Astrocyte (in vitro differentiated cells and primary cell): Measurements from ENCODE around the gene PTPRN2. TPM values are rescaled to one million over a fixed set of nuclear protein-coding genes. Genes with fewer than 3 reads are reported as not detected.

Experiments used
- DNase-seq: peaks from one replicate; pipeline ENCODE4 v3.0.0-alpha.2; 2010; ENCODE audit warnings: low read depth
- FAIRE-seq: peaks from 2 replicates; lab custom pipeline; 2011; peaks lifted over from hg19 to GRCh38; lab: Jason Lieb, UNC
- H2AFZ ChIP-seq: 2 replicates; pipeline ENCODE4 v1.6.0; 2012; ENCODE audit warnings: low read depth, low read length, inconsistent platforms
- H3K27ac ChIP-seq: 2 replicates; pipeline ENCODE4 v1.5.1; 2011; ENCODE audit warnings: low read depth, low read length, inconsistent platforms
- H3K27me3 ChIP-seq: 2 replicates; pipeline ENCODE4 v1.6.0; 2011; ENCODE audit warnings: low read length, inconsistent platforms; ENCODE audit not compliant: insufficient read depth
- H3K36me3 ChIP-seq: 2 replicates; pipeline ENCODE4 v1.5.1; 2011; ENCODE audit warnings: low read length, inconsistent platforms; ENCODE audit not compliant: insufficient read depth
- H3K4me1 ChIP-seq: 2 replicates; pipeline ENCODE4 v1.5.1; 2011; ENCODE audit warnings: low read length, inconsistent platforms; ENCODE audit not compliant: insufficient read depth
- H3K4me2 ChIP-seq: 2 replicates; pipeline ENCODE4 v1.6.0; 2012; ENCODE audit warnings: low read length, inconsistent platforms
- H3K4me3 ChIP-seq: 2 replicates; pipeline ENCODE4 v1.5.1; 2011; ENCODE audit warnings: low read depth, mild to moderate bottlenecking, low read length, inconsistent platforms; ENCODE audit not compliant: insufficient read depth
- H3K79me2 ChIP-seq: 2 replicates; pipeline ENCODE4 v1.6.0; 2012; ENCODE audit warnings: mild to moderate bottlenecking, low read length, inconsistent platforms; ENCODE audit not compliant: insufficient read depth
- H3K9ac ChIP-seq: 2 replicates; pipeline ENCODE4 v1.6.0; 2012; ENCODE audit warnings: mild to moderate bottlenecking, low read length, inconsistent platforms
- H3K9me3 ChIP-seq: 2 replicates; pipeline ENCODE4 v1.5.1; 2012; ENCODE audit warnings: low read depth, mild to moderate bottlenecking, low read length, inconsistent platforms; ENCODE audit not compliant: insufficient read depth
- H4K20me1 ChIP-seq: 2 replicates; pipeline ENCODE4 v1.6.0; 2012; ENCODE audit warnings: low read length, inconsistent platforms; ENCODE audit not compliant: insufficient read depth
- H3K27ac Mint-ChIP-seq: one replicate; pipeline ENCODE4 v1.8.0; 2021; ENCODE audit warnings: mild to moderate bottlenecking, mixed read lengths; ENCODE audit not compliant: unreplicated experiment
- H3K27me3 Mint-ChIP-seq: one replicate; pipeline ENCODE4 v1.8.0; 2021; ENCODE audit warnings: low read depth, mixed read lengths; ENCODE audit not compliant: unreplicated experiment
- H3K36me3 Mint-ChIP-seq: one replicate; pipeline ENCODE4 v1.8.0; 2021; ENCODE audit warnings: low read depth, mixed read lengths; ENCODE audit not compliant: unreplicated experiment
- H3K4me1 Mint-ChIP-seq: one replicate; pipeline ENCODE4 v1.8.0; 2021; ENCODE audit warnings: low read depth, mixed read lengths; ENCODE audit not compliant: unreplicated experiment
- H3K4me3 Mint-ChIP-seq: one replicate; pipeline ENCODE4 v1.8.0; 2021; ENCODE audit warnings: mild to moderate bottlenecking, moderate library complexity, mixed read lengths; ENCODE audit not compliant: unreplicated experiment
- H3K9me3 Mint-ChIP-seq: one replicate; pipeline ENCODE4 v1.8.0; 2021; ENCODE audit warnings: mild to moderate bottlenecking, mixed read lengths; ENCODE audit not compliant: unreplicated experiment
- EZH2 ChIP-seq: IDR thresholded peaks from 2 replicates; pipeline ENCODE4 v1.6.1; 2012; ENCODE audit warnings: mild to moderate bottlenecking, low read length, inconsistent platforms; ENCODE audit not compliant: insufficient read depth
- total RNA-seq: library from RNA; stranded (reverse); gene quantifications from 2 replicates; pipeline ENCODE4 v1.2.1, GENCODE V29; 2021
- TF ChIP-seq, protein P1 (sequence below): IDR thresholded peaks from 2 replicates; pipeline ENCODE4 v1.5.1; 2011; ENCODE audit warnings: low read depth, mild to moderate bottlenecking, inconsistent platforms, low read length, moderate library complexity; ENCODE audit not compliant: insufficient read depth

The PTPRN2 gene
- total RNA-seq, 1 donor from 2014 or later: 0.09 TPM

DNA sequence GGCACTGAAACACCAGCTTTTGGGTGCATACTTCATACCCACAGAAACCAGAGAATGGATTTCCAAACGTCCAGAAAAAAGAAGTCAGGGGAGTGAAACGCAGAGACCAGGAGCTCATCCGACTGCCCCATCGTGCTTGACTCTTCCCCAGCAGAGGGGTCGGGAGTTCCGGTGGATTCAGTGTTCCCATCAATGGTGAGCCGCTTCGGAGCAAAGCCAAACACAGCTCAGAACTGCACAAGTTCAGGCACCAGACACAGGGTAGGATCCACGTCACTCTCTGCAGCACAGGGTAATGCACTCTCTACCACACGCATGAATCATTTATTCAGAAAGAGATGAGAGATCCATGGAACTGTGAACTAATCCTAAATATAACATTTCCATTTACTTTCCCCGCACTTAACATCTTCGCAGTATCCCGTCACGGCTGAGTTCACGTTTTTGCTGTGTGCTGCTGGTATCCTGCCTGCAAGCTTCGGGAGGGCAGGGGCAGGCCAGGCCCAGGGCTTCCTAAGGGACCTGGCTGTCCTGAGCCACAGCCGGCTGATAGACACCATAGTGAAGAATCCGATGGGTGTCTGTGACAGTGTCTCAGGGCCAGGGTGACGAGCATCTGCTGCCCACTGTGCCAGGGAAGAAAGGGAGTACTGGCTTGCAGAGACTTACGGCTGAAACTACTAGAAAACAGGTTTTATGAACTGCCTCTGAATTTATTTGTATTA lies 545.3 kb downstream of the PTPRN2 start:
- no peaks in the 10 kb centered on the region for H4K20me1 ChIP-seq
- FAIRE-seq (no peak), DNase-seq (no peak)
- H3K4me1 Mint-ChIP-seq: no peaks in the 10 kb centered on the region
- TF ChIP-seq, protein P1, sequence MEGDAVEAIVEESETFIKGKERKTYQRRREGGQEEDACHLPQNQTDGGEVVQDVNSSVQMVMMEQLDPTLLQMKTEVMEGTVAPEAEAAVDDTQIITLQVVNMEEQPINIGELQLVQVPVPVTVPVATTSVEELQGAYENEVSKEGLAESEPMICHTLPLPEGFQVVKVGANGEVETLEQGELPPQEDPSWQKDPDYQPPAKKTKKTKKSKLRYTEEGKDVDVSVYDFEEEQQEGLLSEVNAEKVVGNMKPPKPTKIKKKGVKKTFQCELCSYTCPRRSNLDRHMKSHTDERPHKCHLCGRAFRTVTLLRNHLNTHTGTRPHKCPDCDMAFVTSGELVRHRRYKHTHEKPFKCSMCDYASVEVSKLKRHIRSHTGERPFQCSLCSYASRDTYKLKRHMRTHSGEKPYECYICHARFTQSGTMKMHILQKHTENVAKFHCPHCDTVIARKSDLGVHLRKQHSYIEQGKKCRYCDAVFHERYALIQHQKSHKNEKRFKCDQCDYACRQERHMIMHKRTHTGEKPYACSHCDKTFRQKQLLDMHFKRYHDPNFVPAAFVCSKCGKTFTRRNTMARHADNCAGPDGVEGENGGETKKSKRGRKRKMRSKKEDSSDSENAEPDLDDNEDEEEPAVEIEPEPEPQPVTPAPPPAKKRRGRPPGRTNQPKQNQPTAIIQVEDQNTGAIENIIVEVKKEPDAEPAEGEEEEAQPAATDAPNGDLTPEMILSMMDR: no peak
- TF ChIP-seq EZH2: no peak
- no peak overlapping the region for H3K27ac Mint-ChIP-seq
- no peak overlapping the region for H3K4me3 ChIP-seq
- no peak overlapping the region for H2AFZ ChIP-seq
- H3K36me3 Mint-ChIP-seq: no peaks in the 10 kb centered on the region
- no peaks in the 10 kb centered on the region for H3K36me3 ChIP-seq
- H3K4me2 ChIP-seq: no peak overlapping the region
- no peaks in the 10 kb centered on the region for H3K79me2 ChIP-seq
- no peak overlapping the region for H3K27ac ChIP-seq
- peaks cover 10% of the 10 kb centered on the region for H3K9me3 ChIP-seq
- H3K4me1 ChIP-seq: no peaks in the 10 kb centered on the region
- H3K9me3 Mint-ChIP-seq: peaks cover 14% of the 10 kb centered on the region
- no peak overlapping the region for H3K4me3 Mint-ChIP-seq
- H3K27me3 Mint-ChIP-seq: no peaks in the 10 kb centered on the region
- H3K27me3 ChIP-seq: no peaks in the 10 kb centered on the region
- H3K9ac ChIP-seq: no peak overlapping the region

DNA sequence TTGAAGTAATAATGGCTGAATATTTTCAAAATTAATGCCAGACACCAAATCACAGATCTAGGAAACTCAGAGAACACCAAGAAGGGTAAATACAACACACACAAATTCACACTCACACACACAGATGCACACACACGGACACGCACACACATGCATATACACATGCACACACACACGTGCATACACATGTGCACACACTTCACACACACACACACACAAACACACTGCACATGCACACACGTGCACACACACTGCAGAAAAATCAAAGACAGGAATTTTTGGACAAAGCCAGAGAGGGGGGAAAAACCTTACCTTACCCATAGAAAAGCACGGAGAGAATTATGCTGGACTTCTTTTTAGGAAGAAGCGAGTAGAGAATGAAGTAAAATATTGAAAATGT lies 547.4 kb downstream of the PTPRN2 start:
- Mint-ChIP-seq H3K27me3 (no peaks in the 10 kb centered on the region), H3K27ac (no peak overlapping the region), H3K36me3 (no peaks in the 10 kb centered on the region), H3K4me1 (no peaks in the 10 kb centered on the region), H3K4me3 (no peak overlapping the region), H3K9me3 (peaks cover 10% of the 10 kb centered on the region)
- TF ChIP-seq EZH2: no peak
- TF ChIP-seq, protein P1: no peak
- FAIRE-seq (no peak), DNase-seq (no peak)
- no peaks in the 10 kb centered on the region for H4K20me1 ChIP-seq
- H3K4me1 ChIP-seq: no peaks in the 10 kb centered on the region
- H3K27me3 ChIP-seq: no peaks in the 10 kb centered on the region
- no peak overlapping the region for H3K4me2 ChIP-seq
- H3K79me2 ChIP-seq: no peaks in the 10 kb centered on the region
- no peaks in the 10 kb centered on the region for H3K36me3 ChIP-seq
- H2AFZ ChIP-seq: no peak overlapping the region
- no peak overlapping the region for H3K4me3 ChIP-seq
- H3K9me3 ChIP-seq: peaks cover 8% of the 10 kb centered on the region
- H3K9ac ChIP-seq: no peak overlapping the region
- no peak overlapping the region for H3K27ac ChIP-seq

DNA sequence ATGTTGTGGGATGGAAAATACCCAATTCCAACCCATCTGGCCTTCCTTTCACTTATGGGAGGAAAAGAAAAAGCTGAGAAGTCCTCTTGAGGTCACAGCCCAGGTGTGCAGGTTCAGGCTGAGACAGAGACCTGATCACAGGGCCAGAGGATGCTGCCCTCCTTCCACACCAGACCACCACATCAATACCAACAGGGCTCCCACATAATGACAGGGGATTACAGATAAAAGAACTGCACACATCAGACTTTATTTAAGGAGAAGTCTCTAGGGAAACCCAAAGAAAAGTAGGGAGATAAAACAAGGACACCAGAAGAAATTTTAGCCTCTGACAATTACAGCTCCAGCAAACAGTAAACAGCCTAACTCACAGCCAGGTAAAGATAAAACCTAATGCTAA lies 548.4 kb downstream of the PTPRN2 start:
- H3K4me3 Mint-ChIP-seq: no peak overlapping the region
- no peaks in the 10 kb centered on the region for H3K27me3 ChIP-seq
- no peak overlapping the region for H3K27ac ChIP-seq
- DNase-seq (no peak), FAIRE-seq (no peak)
- no peak overlapping the region for H3K9ac ChIP-seq
- no peaks in the 10 kb centered on the region for H3K4me1 ChIP-seq
- no peaks in the 10 kb centered on the region for H3K36me3 ChIP-seq
- H2AFZ ChIP-seq: no peak overlapping the region
- no peak overlapping the region for H3K4me2 ChIP-seq
- no peaks in the 10 kb centered on the region for H3K4me1 Mint-ChIP-seq
- no peak for TF ChIP-seq EZH2
- TF ChIP-seq, protein P1: no peak
- H3K27me3 Mint-ChIP-seq: no peaks in the 10 kb centered on the region
- H3K9me3 Mint-ChIP-seq: peaks cover 12% of the 10 kb centered on the region
- no peaks in the 10 kb centered on the region for H3K79me2 ChIP-seq
- H3K27ac Mint-ChIP-seq: no peak overlapping the region
- no peaks in the 10 kb centered on the region for H3K36me3 Mint-ChIP-seq
- no peaks in the 10 kb centered on the region for H4K20me1 ChIP-seq
- H3K9me3 ChIP-seq: peaks cover 8% of the 10 kb centered on the region
- H3K4me3 ChIP-seq: no peak overlapping the region
